Colonic mucosa (tissue), 4 donors: ENCODE results near the gene OR5H14. TPM values are rescaled to one million over a fixed set of nuclear protein-coding genes. Genes with fewer than 3 reads are reported as not detected.
"Not testable (repeated sequence)": the region's sequence is repeated elsewhere in the genome, so short reads cannot be mapped to it uniquely, and the experiment has no call there.

Experiments used
- DNase-seq: peaks from one replicate; pipeline ENCODE4 v3.0.0-alpha.2; 2020
- H3K27ac ChIP-seq: fragments of 200-600 bp; one replicate; pipeline ENCODE4 v1.8.0; 2021
- H3K27me3 ChIP-seq: fragments of 200-600 bp; one replicate; pipeline ENCODE4 v1.8.0; 2021
- H3K36me3 ChIP-seq: fragments of 200-600 bp; one replicate; pipeline ENCODE4 v1.8.0; 2021
- H3K4me1 ChIP-seq: fragments of 200-600 bp; one replicate; pipeline ENCODE4 v1.8.0; 2021; ENCODE audit warnings: mild to moderate bottlenecking
- H3K4me3 ChIP-seq: fragments of 200-600 bp; one replicate; pipeline ENCODE4 v1.8.0; 2021
- H3K9ac ChIP-seq, 2 donors: one replicate each; pipeline ENCODE4 v1.7.0; 2013; ENCODE audit warnings: control low read depth in 2 of 2, low read depth in 2 of 2, low read length in 2 of 2
- H3K9me3 ChIP-seq: fragments of 200-600 bp; one replicate; pipeline ENCODE4 v1.8.0; 2021
- CTCF ChIP-seq: fragments of 200-600 bp; IDR thresholded peaks from one replicate; pipeline ENCODE4 v1.8.0; 2022; ENCODE audit warnings: antibody characterized with exemption, mild to moderate bottlenecking
- intact Hi-C: fragments of 100-400 bp; cut with DNase I; formaldehyde crosslinking; loops from one replicate; pipeline ENCODE4 v1.14.1; 2022
- total RNA-seq, 2 donors: library from RNA; stranded (reverse); fragmentation: NEBNext Ultra II Directional in 1 of 2; extraction: Animal tissue kit (Norgen Biotek cat#: 25700) in 1 of 2; gene quantifications; one replicate each; pipeline ENCODE4 v1.2.1, GENCODE V29; 2021
- donor health status: healthy.
- donor health status: DM: no; HTN: no; CAD: no.
- donor health status: DM: no; HTN: no; CAD: no.

The OR5H14 gene
- total RNA-seq, 2 donors from 2014 or later, result not detected

- Histone ChIP-seq H3K27ac (no peak overlapping the region), H3K4me3 (no peak overlapping the region), H3K27me3 (no peaks in the 10 kb centered on the region), H3K4me1 (no peaks in the 10 kb centered on the region), H3K9ac (no peak overlapping the region), H3K36me3 (no peaks in the 10 kb centered on the region), H3K9me3 (no peaks in the 10 kb centered on the region)
- intact Hi-C loops, result no loop called here
- no peak for TF ChIP-seq CTCF
- no peak for DNase-seq
These were observed 1.5 kb downstream of the OR5H14 start for GRCh38 chr3:98148751-98149150.

- H3K27me3 ChIP-seq, H3K4me3 ChIP-seq, H3K9ac ChIP-seq, H3K4me1 ChIP-seq, H3K9me3 ChIP-seq, H3K36me3 ChIP-seq, intact Hi-C loops, DNase-seq, H3K27ac ChIP-seq: not testable (repeated sequence)
These were observed 2.2 kb downstream of the OR5H14 start for GRCh38 chr3:98149456-98149855.

- intact Hi-C loops, result no loop called here
- DNase-seq, result no peak
These were observed 4.0 kb downstream of the OR5H14 start for GRCh38 chr3:98151241-98151640.

GRCh38 chr3:98166396-98166795 is 19.1 kb downstream of the OR5H14 start, which contains the start of gene OR5H15:
Gene OR5H15, plus strand, starts transcription at chr3:98166696. Its CDS starts 2,004 bp downstream, at chr3:98168700.
- H3K36me3 ChIP-seq, result no peaks in the 10 kb centered on the region
- no peaks in the 10 kb centered on the region for H3K9me3 ChIP-seq
- no peak for TF ChIP-seq CTCF
- no peak for DNase-seq
- H3K4me3 ChIP-seq, result no peak within 1 kb of the TSS
- no peak within 1 kb of the TSS for H3K27ac ChIP-seq
- intact Hi-C loops, result no loop called here
- H3K4me1 ChIP-seq, result no peaks in the 10 kb centered on the region
- no peaks in the 10 kb centered on the region for H3K27me3 ChIP-seq
- H3K9ac ChIP-seq, result no peak within 1 kb of the TSS

More at GRCh38 chr3:98151241-98151640, 4.0 kb downstream of the OR5H14 start:
- no peak overlapping the region for H3K9ac ChIP-seq
- no peak overlapping the region for H3K27ac ChIP-seq
- no peaks in the 10 kb centered on the region for H3K36me3 ChIP-seq
- no peaks in the 10 kb centered on the region for H3K27me3 ChIP-seq
- H3K4me3 ChIP-seq, result no peak overlapping the region
- H3K9me3 ChIP-seq, result no peaks in the 10 kb centered on the region
- no peak for TF ChIP-seq CTCF
- no peaks in the 10 kb centered on the region for H3K4me1 ChIP-seq

- H3K4me1 ChIP-seq, result no peaks in the 10 kb centered on the region
- no peaks in the 10 kb centered on the region for H3K9me3 ChIP-seq
- no peaks in the 10 kb centered on the region for H3K27me3 ChIP-seq
- intact Hi-C loops, result no loop called here
- H3K9ac ChIP-seq, result no peak overlapping the region
- H3K36me3 ChIP-seq, result no peaks in the 10 kb centered on the region
- no peak overlapping the region for H3K4me3 ChIP-seq
- H3K27ac ChIP-seq, result no peak overlapping the region
- DNase-seq, result no peak
- no peak for TF ChIP-seq CTCF
These were observed 23.8 kb downstream of the OR5H14 start for GRCh38 chr3:98171071-98171470.

- H3K4me3 ChIP-seq, result no peak overlapping the region
- no peak overlapping the region for H3K27ac ChIP-seq
- intact Hi-C loops, result no loop called here
- no peaks in the 10 kb centered on the region for H3K27me3 ChIP-seq
- no peaks in the 10 kb centered on the region for H3K4me1 ChIP-seq
- H3K36me3 ChIP-seq, result no peaks in the 10 kb centered on the region
- no peaks in the 10 kb centered on the region for H3K9me3 ChIP-seq
- no peak for TF ChIP-seq CTCF
- no peak for DNase-seq
- H3K9ac ChIP-seq, result no peak overlapping the region
These were observed 25.3 kb downstream of the OR5H14 start for GRCh38 chr3:98172621-98173020.
